DND-41 (cell line): ENCODE results near the gene ATP8A2.

Experiments used
- ATAC-seq: fragments of 200-7000 bp; cut with Tn5 transposase; 3 replicates; pipeline ENCODE4 v1.9.1; 2021; ENCODE audit warnings: low read depth; ENCODE audit not compliant: insufficient read depth
- DNase-seq: peaks from one replicate; pipeline ENCODE4 v3.0.0-alpha.2; 2020
- H2AFZ ChIP-seq: 2 replicates; pipeline ENCODE4 v1.6.0; 2012; ENCODE audit warnings: low read depth, low read length
- H3K27ac ChIP-seq: 2 replicates; pipeline ENCODE4 v1.5.1; 2012; ENCODE audit warnings: low read length, inconsistent platforms
- H3K27me3 ChIP-seq: fragments of 200-600 bp; sonication (generic); 2 replicates; pipeline ENCODE4 v1.6.0; 2012; ENCODE audit warnings: low read length, mild to moderate bottlenecking, inconsistent platforms; ENCODE audit not compliant: insufficient read depth, poor library complexity
- H3K36me3 ChIP-seq: 2 replicates; pipeline ENCODE4 v1.5.1; 2012; ENCODE audit warnings: low read length, inconsistent platforms; ENCODE audit not compliant: insufficient read depth
- H3K4me1 ChIP-seq: 2 replicates; pipeline ENCODE4 v1.5.1; 2012; ENCODE audit warnings: mild to moderate bottlenecking, low read length; ENCODE audit not compliant: insufficient read depth
- H3K4me2 ChIP-seq: 2 replicates; pipeline ENCODE4 v1.6.0; 2012; ENCODE audit warnings: mild to moderate bottlenecking, moderate library complexity, low read length, inconsistent platforms; ENCODE audit not compliant: insufficient read depth
- H3K4me3 ChIP-seq, 2 experiments: fragments of 200-600 bp in 1 of 2; shearing (Covaris generic) in 1 of 2; 2 replicates each; pipeline ENCODE4 v1.5.1; 2012 to 2016; ENCODE audit warnings: inconsistent platforms in 2 of 2, low read length in 2 of 2, mild to moderate bottlenecking in 2 of 2, low read depth in 1 of 2, moderate library complexity in 1 of 2
- H3K79me2 ChIP-seq: 2 replicates; pipeline ENCODE4 v1.6.0; 2012; ENCODE audit warnings: low read length, inconsistent platforms; ENCODE audit not compliant: insufficient read depth
- H3K9ac ChIP-seq: 2 replicates; pipeline ENCODE4 v1.6.0; 2012; ENCODE audit warnings: low read depth, mild to moderate bottlenecking, inconsistent platforms, low read length, moderate library complexity
- H3K9me3 ChIP-seq: 2 replicates; pipeline ENCODE4 v1.5.1; 2012; ENCODE audit warnings: low read length, moderate library complexity, mild to moderate bottlenecking, inconsistent platforms; ENCODE audit not compliant: insufficient read depth, severe bottlenecking
- H4K20me1 ChIP-seq: 2 replicates; pipeline ENCODE4 v1.6.0; 2012; ENCODE audit warnings: low read length; ENCODE audit not compliant: insufficient read depth
- CTCF ChIP-seq: IDR thresholded peaks from 2 replicates; pipeline ENCODE4 v1.5.1; 2012; ENCODE audit warnings: borderline replicate concordance, low read length, moderate library complexity, mild to moderate bottlenecking; ENCODE audit not compliant: poor library complexity, severe bottlenecking; ENCODE audit errors: extremely low read depth
- EZH2 ChIP-seq: IDR thresholded peaks from 3 replicates; pipeline ENCODE4 v1.6.1; 2012; ENCODE audit warnings: borderline replicate concordance, low read depth, mild to moderate bottlenecking, moderate library complexity, low read length, inconsistent platforms; ENCODE audit not compliant: severe bottlenecking

Gene ATP8A2

GRCh38 chr13:25371875-25372283, at the start of gene ATP8A2:
Gene ATP8A2, plus strand, starts transcription at chr13:25371974. Its CDS starts 239 bp downstream, at chr13:25372213.
- Histone ChIP-seq H3K4me1 (no peaks in the 10 kb centered on the region), H2AFZ (no peak within 1 kb of the TSS), H3K4me2 (no peak within 1 kb of the TSS), H3K4me3 (no peak within 1 kb of the TSS), H3K36me3 (no peaks in the 10 kb centered on the region), H3K27me3 (peaks cover 12% of the 10 kb centered on the region), H4K20me1 (no peaks in the 10 kb centered on the region), H3K27ac (no peak within 1 kb of the TSS), H3K79me2 (no peaks in the 10 kb centered on the region), H3K9me3 (no peaks in the 10 kb centered on the region), H3K9ac (no peak within 1 kb of the TSS)
- TF ChIP-seq EZH2: no peak
- no peak for TF ChIP-seq CTCF
- DNase-seq: no peak
- ATAC-seq: no peak

GRCh38 chr13:25324100-25324499, 47.7 kb upstream of the ATP8A2 start:
- no peaks in the 10 kb centered on the region for H3K4me1 ChIP-seq
- H3K4me2 ChIP-seq: no peak overlapping the region
- H4K20me1 ChIP-seq: 0 out of 2 replicates have a peak, but pooled peaks cover 2% of the 10 kb centered on the region
- no peak overlapping the region for H3K9ac ChIP-seq
- H3K36me3 ChIP-seq: peaks cover 98% of the 10 kb centered on the region
- H3K27me3 ChIP-seq: no peaks in the 10 kb centered on the region
- TF ChIP-seq CTCF (no peak), EZH2 (no peak)
- H3K27ac ChIP-seq: no peak overlapping the region
- H3K9me3 ChIP-seq: no peaks in the 10 kb centered on the region
- no peak overlapping the region for H3K4me3 ChIP-seq
- ATAC-seq: no peak
- peaks cover 8% of the 10 kb centered on the region; the same call in 1 of the 2 replicates for H3K79me2 ChIP-seq
- DNase-seq: no peak
- no peak overlapping the region for H2AFZ ChIP-seq

- H3K9ac ChIP-seq: no peak overlapping the region
- H3K4me1 ChIP-seq: no peaks in the 10 kb centered on the region
- H3K9me3 ChIP-seq: no peaks in the 10 kb centered on the region
- H2AFZ ChIP-seq: no peak overlapping the region
- peaks cover 8% of the 10 kb centered on the region; the same call in 1 of the 2 replicates for H4K20me1 ChIP-seq
- no peak for TF ChIP-seq EZH2
- TF ChIP-seq CTCF: no peak
- ATAC-seq (no peak), DNase-seq (no peak)
- no peaks in the 10 kb centered on the region for H3K27me3 ChIP-seq
- H3K4me3 ChIP-seq: no peak overlapping the region
- H3K36me3 ChIP-seq: peaks cover 98% of the 10 kb centered on the region
- no peak overlapping the region for H3K27ac ChIP-seq
- H3K4me2 ChIP-seq: no peak overlapping the region
- H3K79me2 ChIP-seq: peaks cover 18% of the 10 kb centered on the region
Observed at GRCh38 chr13:25329706-25330105, 42.1 kb upstream of the ATP8A2 start.

- Histone ChIP-seq H3K79me2 (peaks cover 18% of the 10 kb centered on the region), H3K4me3 (no peak overlapping the region), H3K27ac (no peak overlapping the region), H3K9me3 (no peaks in the 10 kb centered on the region), H4K20me1 (peaks cover 8% of the 10 kb centered on the region; the same call in 1 of the 2 replicates), H3K27me3 (no peaks in the 10 kb centered on the region), H2AFZ (no peak overlapping the region), H3K36me3 (peaks cover 96% of the 10 kb centered on the region), H3K4me2 (no peak overlapping the region), H3K4me1 (no peaks in the 10 kb centered on the region), H3K9ac (no peak overlapping the region)
- ATAC-seq: no peak
- DNase-seq: no peak
- TF ChIP-seq CTCF: no peak
- TF ChIP-seq EZH2: no peak
Observed at GRCh38 chr13:25330541-25330940, 41.2 kb upstream of the ATP8A2 start.
